Islet precursor cell (in vitro differentiated cells): ENCODE data around the gene PIM3.

ENCODE experiments used
- DNase-seq: peaks from one replicate; pipeline ENCODE4 v3.0.0-alpha.2; 2018

PIM3 gene

DNA sequence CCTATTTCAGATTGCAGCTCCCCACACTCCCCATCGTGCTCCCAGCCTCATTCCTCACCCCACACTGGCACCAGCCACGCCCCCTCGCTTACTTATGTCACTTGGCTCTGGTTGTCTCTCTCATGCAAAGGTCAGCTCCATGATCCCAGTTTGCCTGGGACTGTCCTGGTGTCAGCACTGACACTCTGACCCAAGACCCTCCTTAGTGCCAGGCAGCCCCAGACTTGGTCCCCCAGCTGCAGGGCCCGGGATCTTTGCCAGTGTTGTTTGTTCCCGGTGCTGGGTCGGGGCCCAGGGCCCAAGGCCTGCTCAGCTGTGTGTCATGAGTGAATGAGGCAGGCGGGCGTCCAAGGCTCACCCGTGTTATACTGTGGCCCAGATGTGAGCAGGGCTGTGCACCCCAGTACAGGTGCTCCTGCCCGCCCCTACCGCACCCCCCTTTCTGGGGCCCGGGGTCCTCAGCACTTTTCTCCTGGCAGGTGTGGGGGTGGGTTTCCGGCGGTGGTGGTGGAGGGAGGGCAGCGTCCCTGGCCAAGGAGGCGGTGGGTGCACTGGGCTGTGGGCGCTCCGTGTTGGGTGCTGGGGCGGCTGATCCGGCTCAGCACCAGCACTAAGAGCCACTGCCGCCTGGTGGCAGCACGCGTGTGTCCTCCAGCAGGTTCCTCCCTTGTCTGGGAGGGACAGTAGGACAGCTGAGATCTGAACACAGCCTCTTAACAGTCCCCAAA lies 32.5 kb downstream of the PIM3 start:
- peak; percentile 72 for DNase-seq

DNA sequence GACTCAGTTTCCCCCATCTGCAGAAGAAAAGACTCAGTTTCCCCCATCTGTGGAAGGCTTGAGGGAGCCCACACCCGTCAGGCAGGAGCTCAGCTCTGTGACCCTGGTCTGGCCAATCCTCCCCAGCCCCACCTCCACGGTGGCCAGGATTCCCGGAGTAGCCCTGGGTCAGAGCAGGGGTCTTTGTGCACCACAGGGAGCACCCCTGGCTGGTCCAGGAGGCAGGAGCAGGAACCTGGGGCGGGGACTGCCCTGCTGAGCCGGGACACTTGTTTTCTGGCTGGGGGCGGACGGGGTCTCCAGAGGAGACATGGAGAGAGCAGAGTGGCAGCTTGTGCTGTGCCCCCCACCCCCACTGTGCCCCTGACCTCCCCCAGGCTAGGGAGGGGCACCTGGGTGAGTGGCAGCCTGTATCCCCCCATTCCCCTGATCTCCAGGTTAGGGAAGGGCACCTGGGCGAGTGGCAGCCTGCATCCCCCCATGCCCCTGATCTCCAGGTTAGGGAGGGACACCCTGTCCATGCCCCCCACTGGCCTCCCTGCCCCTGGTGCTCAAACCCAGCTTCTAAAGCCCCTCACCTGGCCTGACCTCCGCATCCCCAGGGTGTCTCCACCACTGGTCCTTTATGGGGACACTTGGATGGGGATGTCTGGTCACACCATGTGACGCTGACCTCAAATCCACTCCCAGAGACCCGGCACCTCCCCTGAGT lies 33.2 kb downstream of the PIM3 start:
- no peak for DNase-seq

- peak; percentile 54 for DNase-seq
These were observed 33.9 kb downstream of the PIM3 start for GRCh38 chr22:49994361-49995040.

DNA sequence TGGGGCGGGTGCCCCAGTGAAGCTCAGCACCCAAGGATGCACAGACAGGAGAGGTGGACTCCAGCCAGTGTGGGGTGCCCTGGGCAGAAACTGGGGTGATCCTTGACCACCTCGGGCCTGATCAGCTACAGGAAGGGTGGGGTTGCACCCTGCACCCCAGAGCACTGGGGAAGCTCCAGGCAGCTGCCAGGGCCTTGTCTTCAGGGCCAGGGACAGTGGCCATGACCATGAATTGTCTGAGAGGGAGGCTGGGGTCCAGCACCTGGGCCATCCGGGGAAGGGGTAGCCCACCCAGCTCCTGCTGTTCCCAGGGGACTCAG lies 34.4 kb downstream of the PIM3 start:
- no peak for DNase-seq

GRCh38 chr22:49995361-49996118 lies 35.0 kb downstream of the PIM3 start:
- peak; percentile 51 for DNase-seq

DNA sequence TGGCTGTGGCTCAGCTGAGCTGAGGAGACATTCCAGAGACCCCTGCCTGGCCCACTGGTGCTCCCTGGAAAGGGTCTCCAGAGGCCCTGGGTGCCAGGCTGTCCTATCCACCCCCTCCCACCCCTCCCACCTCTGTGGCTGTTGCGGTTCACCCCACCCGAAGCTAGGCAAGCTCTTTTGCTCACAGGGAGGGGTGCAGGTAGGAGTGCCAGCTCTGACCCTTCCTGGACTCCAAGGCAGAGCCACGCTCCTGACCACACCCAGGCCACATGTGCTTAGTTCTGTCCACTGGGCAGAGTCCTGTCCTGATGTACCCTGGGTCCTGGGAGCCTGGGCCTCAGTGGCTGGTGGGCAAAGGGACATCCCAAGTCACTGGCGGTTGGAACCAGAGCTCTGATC lies 35.5 kb downstream of the PIM3 start:
- no peak for DNase-seq

GRCh38 chr22:49996518-49997250 lies 36.1 kb downstream of the PIM3 start:
- no peak for DNase-seq

DNA sequence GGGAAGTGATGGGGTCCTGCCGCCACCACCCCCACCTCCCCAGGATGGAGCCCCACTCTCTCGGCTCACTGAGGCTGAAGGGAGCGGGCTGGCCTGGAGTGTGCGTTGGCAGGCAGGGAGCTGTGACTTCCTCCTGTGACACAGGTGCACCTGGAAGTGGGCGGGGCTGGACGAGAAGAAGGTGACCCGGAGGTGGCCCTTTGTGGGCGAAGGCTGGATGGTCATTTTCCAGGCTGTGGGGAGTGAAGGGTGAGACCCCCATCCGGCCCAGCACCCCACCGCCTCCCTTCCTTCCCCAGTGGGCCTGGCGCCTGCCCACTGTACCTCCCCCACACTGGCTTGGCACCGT lies 36.7 kb downstream of the PIM3 start:
- no peak for DNase-seq

GRCh38 chr22:49997932-49998717 lies 37.6 kb downstream of the PIM3 start:
- DNase-seq = peak; percentile 55

- no peak for DNase-seq
These were observed 38.1 kb downstream of the PIM3 start for GRCh38 chr22:49998718-49999062.

DNA sequence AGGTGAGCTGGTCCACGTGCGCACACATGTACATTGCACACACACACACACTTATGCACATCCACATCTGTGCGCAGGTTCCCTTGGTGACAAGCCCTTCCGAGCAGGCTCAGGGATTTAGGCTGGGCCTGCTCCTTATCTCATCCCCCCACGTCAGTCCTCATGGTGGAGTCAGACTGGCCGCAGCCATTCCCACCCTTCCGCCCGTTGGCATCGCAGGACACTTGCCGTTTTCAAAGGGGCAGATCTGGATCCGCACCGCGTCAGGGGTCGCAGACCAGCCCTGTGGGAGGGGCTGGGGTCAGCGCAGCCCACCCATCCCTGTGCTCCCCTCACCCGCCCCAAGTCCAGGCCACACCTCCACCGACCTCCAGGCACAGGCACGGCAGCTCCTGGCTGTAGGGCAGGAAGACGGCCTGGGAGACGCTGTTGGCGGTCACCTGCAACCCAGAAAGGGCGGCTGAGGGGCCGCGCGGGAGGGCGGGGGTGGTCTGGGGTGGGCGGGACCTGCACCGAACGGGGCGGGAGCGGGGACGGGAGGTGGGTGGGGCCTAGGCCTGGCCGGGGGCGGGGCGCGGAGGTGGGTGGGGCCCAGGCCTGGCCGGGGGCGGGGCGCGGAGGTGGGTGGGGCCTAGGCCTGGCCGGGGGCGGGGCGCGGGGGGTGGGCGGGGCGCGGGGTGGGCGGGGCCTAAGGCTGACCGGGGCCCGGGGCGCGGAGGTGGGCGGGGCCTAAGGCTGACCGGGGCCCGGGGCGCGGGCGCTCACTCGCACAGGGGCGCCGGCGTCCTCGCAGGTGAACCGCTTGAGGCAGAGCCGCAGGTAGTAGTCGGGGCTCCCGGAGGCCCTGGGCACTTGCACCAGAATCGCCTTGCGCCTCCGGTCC lies 38.7 kb downstream of the PIM3 start:
- DNase-seq = peak; percentile 69

DNA sequence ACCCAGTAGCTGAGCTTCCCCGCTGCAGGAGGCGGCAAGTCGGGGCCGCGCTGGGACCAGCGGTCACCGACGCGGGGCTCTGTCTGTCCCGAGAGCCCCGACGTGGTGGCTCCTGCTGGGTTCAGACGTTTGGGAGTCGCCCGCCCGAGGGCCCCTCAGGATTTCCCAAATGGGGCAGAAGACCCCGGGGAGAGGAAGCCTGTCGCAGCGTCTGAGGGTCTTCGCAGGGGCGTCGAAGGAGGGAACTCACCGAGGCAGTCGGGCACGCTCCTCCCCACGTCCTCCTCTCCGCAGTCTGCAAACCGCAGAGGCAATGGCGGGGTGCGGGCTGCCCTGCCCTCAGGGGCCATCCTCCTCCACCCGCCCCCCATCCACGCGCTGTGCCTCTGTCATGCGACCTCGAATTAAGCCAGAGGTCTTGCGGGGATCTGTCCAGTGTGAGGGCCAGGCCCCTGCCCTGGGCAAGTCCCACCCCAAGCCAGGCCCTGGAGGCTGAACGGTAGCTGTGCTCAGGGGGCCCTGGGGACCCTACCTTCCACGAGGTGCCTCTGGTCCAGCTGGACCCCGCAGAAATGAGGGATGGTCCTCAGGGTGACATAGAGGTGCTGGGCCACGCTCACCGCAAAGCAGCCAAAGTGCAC lies 39.5 kb downstream of the PIM3 start:
- DNase-seq = no peak

GRCh38 chr22:50000587-50001387 lies 40.2 kb downstream of the PIM3 start:
- no peak for DNase-seq

- no peak for DNase-seq
These were observed 41.0 kb downstream of the PIM3 start for GRCh38 chr22:50001388-50002231.

DNA sequence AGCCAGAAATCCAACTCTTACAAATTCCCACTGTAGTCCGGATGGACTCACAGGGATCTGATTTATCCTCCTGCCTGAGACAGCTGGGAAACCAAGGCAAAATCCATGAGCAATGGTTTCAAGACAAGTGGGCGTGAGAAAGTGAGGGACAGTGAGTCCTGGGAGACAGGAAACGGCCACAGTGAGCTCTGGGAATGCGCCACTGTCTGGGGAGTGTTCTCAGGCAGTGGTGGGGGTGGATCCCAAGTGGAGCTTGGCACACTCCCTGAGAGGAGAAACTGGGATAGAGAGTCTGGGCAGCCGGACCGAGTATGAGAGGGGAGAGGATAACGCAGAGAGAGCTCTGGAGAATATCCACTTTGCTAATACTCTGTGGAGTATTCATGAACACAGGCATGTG lies 42.2 kb downstream of the PIM3 start:
- no peak for DNase-seq

DNA sequence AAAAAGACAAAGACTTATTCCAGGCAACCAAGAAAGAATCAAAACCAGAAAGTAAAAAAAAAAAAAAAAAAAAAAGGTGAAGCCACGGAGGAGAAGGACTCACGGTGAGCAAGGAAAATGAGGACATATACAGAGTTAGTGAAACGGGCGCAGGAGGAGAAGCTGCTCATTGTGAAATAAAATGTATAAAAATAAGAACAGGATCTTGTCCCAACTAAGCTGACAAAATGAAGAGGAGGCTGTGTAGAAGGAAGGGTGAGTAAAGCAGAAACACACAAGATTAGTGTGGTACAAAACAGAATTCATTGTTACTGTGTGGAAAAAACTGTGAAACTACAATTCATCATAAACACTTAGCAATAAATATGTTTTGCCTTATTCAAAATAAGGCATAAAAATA lies 44.3 kb downstream of the PIM3 start:
- no peak for DNase-seq

DNA sequence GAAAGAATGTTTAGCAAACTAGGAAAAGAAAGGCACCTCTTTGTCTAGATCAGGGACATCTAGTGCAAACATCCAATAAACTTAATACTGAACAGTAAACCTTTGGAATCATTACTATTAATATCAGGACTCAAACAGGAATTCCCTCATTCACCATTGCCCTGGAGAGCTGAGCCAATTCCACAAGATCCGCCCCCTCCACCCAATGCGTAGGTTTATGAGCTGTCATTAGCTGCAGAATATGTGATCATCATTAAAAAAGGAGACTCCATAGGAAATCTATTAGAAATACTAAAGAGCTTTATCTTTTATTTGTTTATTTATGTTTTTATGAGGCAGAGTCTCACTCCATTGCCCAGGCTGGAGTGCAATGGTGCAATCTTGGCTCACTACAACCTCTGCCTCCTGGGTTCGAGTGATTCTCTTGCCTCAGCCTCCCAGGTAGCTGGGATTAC lies 46.5 kb downstream of the PIM3 start:
- DNase-seq = no peak
